ENCODE measurements around the gene CCR5. TPM values are rescaled to one million over a fixed set of nuclear protein-coding genes. Genes with fewer than 3 reads are reported as not detected.

The CCR5 gene
- total RNA-seq, 1 experiment from 2014 or later: not detected

DNA sequence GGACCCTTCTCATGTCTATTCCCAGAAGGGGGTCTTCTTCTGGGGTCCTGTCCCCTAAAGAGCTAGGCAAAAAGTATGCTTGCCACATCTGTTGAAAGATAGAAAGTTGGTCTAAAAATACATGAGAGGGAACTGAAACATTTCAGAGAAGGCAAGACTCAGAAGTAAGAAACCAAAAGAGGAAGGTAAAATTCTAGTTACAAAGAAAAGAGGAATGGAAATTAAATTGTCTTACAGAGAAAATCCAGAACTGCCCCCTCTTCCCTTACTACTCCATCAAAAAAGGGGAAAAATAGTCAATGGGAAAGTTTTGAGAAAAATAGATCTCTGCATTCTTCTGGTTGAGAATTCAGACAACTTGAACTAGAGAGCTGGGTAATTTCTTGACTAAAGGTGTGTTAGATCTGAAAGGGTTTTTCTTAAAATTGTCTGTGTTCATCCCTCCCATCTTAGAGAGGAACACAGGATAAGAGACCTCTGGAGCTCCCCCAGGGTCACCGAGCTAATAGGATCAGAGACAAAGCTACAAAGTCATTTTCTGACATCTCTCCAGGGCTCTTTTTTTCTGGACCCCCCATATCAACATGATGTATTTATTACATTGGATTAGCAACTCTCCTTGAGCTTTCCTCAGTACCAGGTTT, 49.2 kb upstream of the CCR5 start:
- H2AFZ ChIP-seq (ENCODE audit: low read depth, low read length, poor library complexity, severe bottlenecking): no peak overlapping the region
- ChIA-PET POLR2A (no interaction called here), RAD21 (ENCODE audit: low non-redundant PET in 1 of 2, low total read pairs in 2 of 2, uncharacterized antibody in 2 of 2, unreplicated experiment in 2 of 2) (no interaction called here)

More for the DNA sequence above, 49.2 kb upstream of the CCR5 start:
- no peaks in the 10 kb centered on the region for H3K9me3 ChIP-seq (ENCODE audit: control insufficient read depth in 1 of 2, insufficient read depth in 1 of 2, low read depth in 1 of 2, low read length in 2 of 2)
- H3K4me3 ChIP-seq (replicated peaks in 1 of 2; ENCODE audit: low read depth in 1 of 2, low read length in 2 of 2): no peak overlapping the region
- no peaks in the 10 kb centered on the region for H4K20me1 ChIP-seq (ENCODE audit: insufficient read depth)
- no peak overlapping the region for H3K9ac ChIP-seq (ENCODE audit: low read length)
- no peaks in the 10 kb centered on the region for H3K36me3 ChIP-seq (ENCODE audit: control insufficient read depth in 1 of 2, insufficient read depth in 2 of 2, low read length in 2 of 2)
- H3K27ac ChIP-seq (ENCODE audit: low read depth, low read length): no peak overlapping the region
- no peaks in the 10 kb centered on the region for H3K27me3 ChIP-seq (ENCODE audit: insufficient read depth, low read length)
- CTCF ChIA-PET: no interaction called here
- TF ChIP-seq EZH2 (IDR thresholded peaks at IDR 0.05): no peak
- TF ChIP-seq POLR2AphosphoS5 (IDR thresholded peaks at IDR 0.05; ENCODE audit: low read depth, low read length): no peak
- no peak for TF ChIP-seq EZH2phosphoT487 (IDR thresholded peaks at IDR 0.05; ENCODE audit: borderline replicate concordance)
- TF ChIP-seq CEBPB (IDR thresholded peaks at IDR 0.05; ENCODE audit: low read depth): no peak
- no peak for TF ChIP-seq ELF1 (IDR thresholded peaks at IDR 0.05; ENCODE audit: borderline replicate concordance, low read depth)
- TF ChIP-seq EGR1 (IDR thresholded peaks at IDR 0.05; ENCODE audit: low read depth): no peak
- TF ChIP-seq SRF (IDR thresholded peaks at IDR 0.05; ENCODE audit: low read depth): no peak
- TF ChIP-seq CBX3 (IDR thresholded peaks at IDR 0.05; ENCODE audit: low read depth): no peak
- no peak for TF ChIP-seq SIN3A (IDR thresholded peaks at IDR 0.05; ENCODE audit: low read depth)
- no peak for TF ChIP-seq TCF7L2 (IDR thresholded peaks at IDR 0.05; ENCODE audit: borderline replicate concordance, extremely low read depth, insufficient read depth, insufficient read length)
- TF ChIP-seq, protein P1, sequence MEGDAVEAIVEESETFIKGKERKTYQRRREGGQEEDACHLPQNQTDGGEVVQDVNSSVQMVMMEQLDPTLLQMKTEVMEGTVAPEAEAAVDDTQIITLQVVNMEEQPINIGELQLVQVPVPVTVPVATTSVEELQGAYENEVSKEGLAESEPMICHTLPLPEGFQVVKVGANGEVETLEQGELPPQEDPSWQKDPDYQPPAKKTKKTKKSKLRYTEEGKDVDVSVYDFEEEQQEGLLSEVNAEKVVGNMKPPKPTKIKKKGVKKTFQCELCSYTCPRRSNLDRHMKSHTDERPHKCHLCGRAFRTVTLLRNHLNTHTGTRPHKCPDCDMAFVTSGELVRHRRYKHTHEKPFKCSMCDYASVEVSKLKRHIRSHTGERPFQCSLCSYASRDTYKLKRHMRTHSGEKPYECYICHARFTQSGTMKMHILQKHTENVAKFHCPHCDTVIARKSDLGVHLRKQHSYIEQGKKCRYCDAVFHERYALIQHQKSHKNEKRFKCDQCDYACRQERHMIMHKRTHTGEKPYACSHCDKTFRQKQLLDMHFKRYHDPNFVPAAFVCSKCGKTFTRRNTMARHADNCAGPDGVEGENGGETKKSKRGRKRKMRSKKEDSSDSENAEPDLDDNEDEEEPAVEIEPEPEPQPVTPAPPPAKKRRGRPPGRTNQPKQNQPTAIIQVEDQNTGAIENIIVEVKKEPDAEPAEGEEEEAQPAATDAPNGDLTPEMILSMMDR (IDR thresholded peaks at IDR 0.05 in 2 of 3, conservative IDR thresholded peaks at IDR 0.05 in 1 of 3; ENCODE audit: borderline replicate concordance in 1 of 3, insufficient read depth in 1 of 3, low read depth in 2 of 3, low read length in 2 of 3): no peak
- TF ChIP-seq YY1 (IDR thresholded peaks at IDR 0.05; ENCODE audit: extremely low read depth, insufficient replicate concordance, low read depth, low read length): no peak
- no peak for TF ChIP-seq ZNF274 (IDR thresholded peaks at IDR 0.05; ENCODE audit: low read depth, low read length)
- no peak for TF ChIP-seq RAD21 (IDR thresholded peaks at IDR 0.05; ENCODE audit: low read depth)
- no TSS peak for BruUV-seq (replicated peaks)
- H3K4me2 ChIP-seq (ENCODE audit: low read length): no peak overlapping the region
- no peak for ATAC-seq
- no peak for DNase-seq (ENCODE audit: low read depth, low spot score)
- intact Hi-C loops (cut with micrococcal nuclease): no loop called here
- no peaks in the 10 kb centered on the region for H3K79me2 ChIP-seq (ENCODE audit: insufficient read depth, low read length)
- no peaks in the 10 kb centered on the region for H3K9me2 ChIP-seq (ENCODE audit: insufficient read depth)
- no peaks in the 10 kb centered on the region for H3K4me1 ChIP-seq (ENCODE audit: control insufficient read depth in 1 of 2, insufficient read depth in 2 of 2, low read length in 2 of 2)

Measured in HCT116 (cell line).